ENCODE results near the gene IRF1. TPM values are rescaled to one million over a fixed set of nuclear protein-coding genes. Genes with fewer than 3 reads are reported as not detected.

The IRF1 gene
- total and polyA plus RNA-seq, 2 of the 4 experiments (the other 2 are of a cell fraction) = 11.1 to 18.9 TPM

DNA sequence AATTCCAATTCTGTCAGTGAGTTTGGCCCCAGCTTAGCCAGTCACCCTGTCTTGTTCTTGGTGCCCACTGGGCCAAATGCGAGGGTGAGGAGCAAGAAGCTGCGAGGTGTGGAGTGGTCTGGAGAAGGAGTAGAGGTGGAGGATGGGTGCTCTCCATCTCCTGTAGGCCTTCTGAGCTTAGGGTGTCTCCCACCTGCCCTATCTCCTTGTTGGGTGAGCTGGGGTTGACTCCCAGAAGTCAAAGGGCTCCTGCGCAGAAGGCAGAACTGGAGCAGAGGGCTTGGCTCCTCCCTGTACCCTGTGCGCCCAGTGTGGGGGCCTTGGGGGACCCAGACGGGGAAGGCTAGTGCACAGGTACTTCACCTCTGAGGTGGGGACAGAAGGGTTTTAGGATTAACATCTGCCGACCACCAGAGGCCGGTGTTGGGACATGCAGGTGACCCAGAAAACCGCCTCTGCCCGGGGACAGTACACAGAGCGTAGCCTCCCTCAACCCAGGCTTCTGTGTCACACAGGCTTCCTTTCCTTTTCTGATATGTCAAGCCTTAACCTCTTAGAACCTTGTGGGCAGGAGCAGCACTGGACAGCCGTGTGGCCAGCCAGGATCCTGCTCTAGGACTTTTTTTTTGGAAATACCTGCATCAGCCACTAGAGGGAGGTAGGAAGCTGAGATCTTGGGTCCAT lies 35.9 kb upstream of the IRF1 start:
- Histone ChIP-seq H2BK15ac (ENCODE audit: low read depth, low read length) (no peak overlapping the region), H2AK5ac (ENCODE audit: low read depth, low read length) (peak overlapping the region; percentile 1; the same call in 1 of the 2 replicates), H4K8ac (ENCODE audit: low read depth in 2 of 2, low read length in 2 of 2) (no peak overlapping the region), H2BK120ac (ENCODE audit: low read depth, low read length) (no peak overlapping the region), H3K27me3 (ENCODE audit: control insufficient read depth, insufficient read depth, low read length) (peaks cover 13% of the 10 kb centered on the region), H3K9me3 (ENCODE audit: control insufficient read depth, insufficient read depth, low read length) (no peaks in the 10 kb centered on the region), H3K9me1 (ENCODE audit: insufficient read depth, low read length) (no peaks in the 10 kb centered on the region), H3K4me2 (ENCODE audit: low read depth, low read length) (peak overlapping the region; percentile 78), H3K4ac (ENCODE audit: low read depth, low read length) (no peak overlapping the region), H3K56ac (ENCODE audit: extremely low read depth, insufficient read depth, low read length) (no peak overlapping the region), H4K91ac (ENCODE audit: insufficient read depth, low read depth, low read length) (no peak overlapping the region), H3K23ac (ENCODE audit: low read depth, low read length) (no peak overlapping the region), H4K20me1 (ENCODE audit: insufficient read depth, low read length) (no peaks in the 10 kb centered on the region), H3K27ac (ENCODE audit: insufficient read depth, low read length) (no peak overlapping the region), H2AFZ (replicated peaks; ENCODE audit: low read length, poor library complexity) (peak overlapping the region; percentile 76), H3K4me1 (ENCODE audit: control insufficient read depth, insufficient read depth, low read length) (peaks cover 1% of the 10 kb centered on the region; the same call in 1 of the 2 replicates), H3K36me3 (ENCODE audit: control insufficient read depth, insufficient read depth, low read length) (no peaks in the 10 kb centered on the region), H3K14ac (replicated peaks; ENCODE audit: low read depth, low read length) (no peak overlapping the region), H3K18ac (ENCODE audit: low read depth, low read length) (no peak overlapping the region), H2AK9ac (replicated peaks; ENCODE audit: low read depth, low read length, poor library complexity) (no peak overlapping the region), H3K9ac (ENCODE audit: low read depth, low read length) (no peak overlapping the region), H3K79me1 (ENCODE audit: low read depth in 1 of 2, low read length in 2 of 2) (no peaks in the 10 kb centered on the region), H2BK5ac (ENCODE audit: low read depth, low read length, poor library complexity, severe bottlenecking) (no peak overlapping the region), H2BK20ac (ENCODE audit: low read depth, low read length) (peak overlapping the region; percentile 50; the same call in 1 of the 2 replicates), H3K4me3 (ENCODE audit: insufficient read depth, low read depth, low read length) (no peak overlapping the region), H4K5ac (ENCODE audit: low read depth, low read length) (no peak overlapping the region)
- in situ Hi-C loops (cut with MboI; ENCODE audit: low sequenced_read_pairs) (loop anchor here (10.0 kb wide), 1 partner anchor 188 kb away; no protein-coding TSS in a partner anchor), intact Hi-C loops (cut with micrococcal nuclease) (loop anchor here (5.0 to 10.0 kb wide), 2 partner anchors 178 to 296 kb away; no protein-coding TSS in a partner anchor), dilution Hi-C loops (cut with HindIII; ENCODE audit: low sequenced_read_pairs, unreplicated experiment) (no loop called here)
- WGBS, 2 experiments (ENCODE audit: extremely low coverage in 2 of 2, insufficient read length in 1 of 2) = 10% methylated on average over 2 of the region's 11 CpGs; no CpG with 5 or more reads in 1 of the 2 experiments
- peak; percentile 50 for DNase-seq
- TF ChIP-seq RAD21 (IDR thresholded peaks at IDR 0.05; ENCODE audit: low read length) (peak; percentile 72), MAFK (IDR thresholded peaks at IDR 0.05; ENCODE audit: low read depth, low read length) (no peak), CEBPB (IDR thresholded peaks at IDR 0.05; ENCODE audit: low read depth, low read length) (no peak), SMC3 (IDR thresholded peaks at IDR 0.05; ENCODE audit: low read depth, low read length) (peak; percentile 61)
- TF ChIP-seq, protein P1, sequence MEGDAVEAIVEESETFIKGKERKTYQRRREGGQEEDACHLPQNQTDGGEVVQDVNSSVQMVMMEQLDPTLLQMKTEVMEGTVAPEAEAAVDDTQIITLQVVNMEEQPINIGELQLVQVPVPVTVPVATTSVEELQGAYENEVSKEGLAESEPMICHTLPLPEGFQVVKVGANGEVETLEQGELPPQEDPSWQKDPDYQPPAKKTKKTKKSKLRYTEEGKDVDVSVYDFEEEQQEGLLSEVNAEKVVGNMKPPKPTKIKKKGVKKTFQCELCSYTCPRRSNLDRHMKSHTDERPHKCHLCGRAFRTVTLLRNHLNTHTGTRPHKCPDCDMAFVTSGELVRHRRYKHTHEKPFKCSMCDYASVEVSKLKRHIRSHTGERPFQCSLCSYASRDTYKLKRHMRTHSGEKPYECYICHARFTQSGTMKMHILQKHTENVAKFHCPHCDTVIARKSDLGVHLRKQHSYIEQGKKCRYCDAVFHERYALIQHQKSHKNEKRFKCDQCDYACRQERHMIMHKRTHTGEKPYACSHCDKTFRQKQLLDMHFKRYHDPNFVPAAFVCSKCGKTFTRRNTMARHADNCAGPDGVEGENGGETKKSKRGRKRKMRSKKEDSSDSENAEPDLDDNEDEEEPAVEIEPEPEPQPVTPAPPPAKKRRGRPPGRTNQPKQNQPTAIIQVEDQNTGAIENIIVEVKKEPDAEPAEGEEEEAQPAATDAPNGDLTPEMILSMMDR (conservative IDR thresholded peaks at IDR 0.05; ENCODE audit: low read depth, low read length) = peak; percentile 74
- TF ChIP-seq, protein P2, sequence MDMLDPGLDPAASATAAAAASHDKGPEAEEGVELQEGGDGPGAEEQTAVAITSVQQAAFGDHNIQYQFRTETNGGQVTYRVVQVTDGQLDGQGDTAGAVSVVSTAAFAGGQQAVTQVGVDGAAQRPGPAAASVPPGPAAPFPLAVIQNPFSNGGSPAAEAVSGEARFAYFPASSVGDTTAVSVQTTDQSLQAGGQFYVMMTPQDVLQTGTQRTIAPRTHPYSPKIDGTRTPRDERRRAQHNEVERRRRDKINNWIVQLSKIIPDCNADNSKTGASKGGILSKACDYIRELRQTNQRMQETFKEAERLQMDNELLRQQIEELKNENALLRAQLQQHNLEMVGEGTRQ (IDR thresholded peaks at IDR 0.05; ENCODE audit: low read depth, low read length) = no peak
- ATAC-seq (ENCODE audit: low read depth) = peak; percentile 95
- BruUV-seq (replicated peaks) = no TSS peak
- CTCF ChIA-PET = interaction anchor here (0.6 to 2.1 kb wide), 8 partner anchors 10 to 223 kb away, joined by 3 to 8 read pairs (median 3); no protein-coding TSS in a partner anchor
- POLR2A ChIA-PET (ENCODE audit: unreplicated experiment) = no interaction called here
